Astrocyte of the spinal cord (primary cell): Measurements from ENCODE around the gene SELENOS.
"Not testable (repeated sequence)": the region's sequence is repeated elsewhere in the genome, so short reads cannot be mapped to it uniquely, and the experiment has no call there.

Experiments
- DNase-seq: peaks from one replicate; pipeline ENCODE4 v3.0.0; 2011; ENCODE audit warnings: low read depth, low spot score
- H3K4me3 ChIP-seq: 2 replicates; pipeline ENCODE4 v1.5.1; 2011; ENCODE audit warnings: low read depth, mild to moderate bottlenecking, low read length, moderate library complexity
- CTCF ChIP-seq: IDR thresholded peaks from 2 replicates; pipeline ENCODE4 v1.5.1; 2012; ENCODE audit warnings: low read depth, mild to moderate bottlenecking, low read length, inconsistent platforms
- in situ Hi-C: cut with HindIII; loops from 2 replicates; pipeline ENCODE4 v1.10.0; 2017; ENCODE audit warnings: low sequenced_read_pairs

The SELENOS gene

GRCh38 chr15:101288905-101289513 is 11.7 kb upstream of the SELENOS start:
- DNase-seq = no peak
- in situ Hi-C loops = no loop called here
- peak; percentile 47 for TF ChIP-seq CTCF
- no peak overlapping the region for H3K4me3 ChIP-seq

GRCh38 chr15:101287342-101287741 is 10.1 kb upstream of the SELENOS start:
- DNase-seq, H3K4me3 ChIP-seq, in situ Hi-C loops: not testable (repeated sequence)

GRCh38 chr15:101286471-101287114 is 9.3 kb upstream of the SELENOS start:
- no peak for TF ChIP-seq CTCF
- no peak overlapping the region for H3K4me3 ChIP-seq
- in situ Hi-C loops = no loop called here
- no peak for DNase-seq

GRCh38 chr15:101283931-101284330 is 6.6 kb upstream of the SELENOS start:
- no peak for TF ChIP-seq CTCF
- DNase-seq = no peak
- no peak overlapping the region for H3K4me3 ChIP-seq
- in situ Hi-C loops = no loop called here

GRCh38 chr15:101280007-101280406 is 2.7 kb upstream of the SELENOS start:
- DNase-seq = no peak
- H3K4me3 ChIP-seq = no peak overlapping the region
- in situ Hi-C loops = no loop called here
- no peak for TF ChIP-seq CTCF

GRCh38 chr15:101277943-101278564 is 769 bp upstream of the SELENOS start:
- DNase-seq = no peak
- peak overlapping the region; percentile 87 for H3K4me3 ChIP-seq
- in situ Hi-C loops = no loop called here
- TF ChIP-seq CTCF = no peak

- in situ Hi-C loops = no loop called here
- peak overlapping the region; percentile 87 for H3K4me3 ChIP-seq
- peak; percentile 50 for TF ChIP-seq CTCF
- peak; percentile 47 for DNase-seq
Observed at GRCh38 chr15:101276501-101277037, 716 bp downstream of the SELENOS start.
